Neuronal stem cell (in vitro differentiated cells): ENCODE data around the gene TCF15.
A peak's percentile ranks its signal among the peaks of the same experiment; 100 is the strongest.

Experiments
- DNase-seq: peaks from one replicate; pipeline ENCODE4 v3.0.0-alpha.2; 2013; ENCODE audit warnings: low spot score
- H2AFZ ChIP-seq: one replicate; pipeline ENCODE4 v1.6.1; 2013; ENCODE audit warnings: mild to moderate bottlenecking, low read length, inconsistent platforms
- H2AK5ac ChIP-seq: 2 replicates; pipeline ENCODE4 v1.6.1; 2013; ENCODE audit warnings: low read depth, mild to moderate bottlenecking, inconsistent platforms, low read length, moderate library complexity, mixed read lengths
- H2BK120ac ChIP-seq: 2 replicates; pipeline ENCODE4 v1.6.1; 2013; ENCODE audit warnings: low read depth, mild to moderate bottlenecking, inconsistent platforms, low read length, moderate library complexity, mixed read lengths
- H2BK12ac ChIP-seq: one replicate; pipeline ENCODE4 v1.6.1; 2013; ENCODE audit warnings: low read length, inconsistent platforms
- H2BK15ac ChIP-seq: 2 replicates; pipeline ENCODE4 v1.6.1; 2013; ENCODE audit warnings: mild to moderate bottlenecking, low read length, inconsistent platforms, mixed read lengths
- H2BK5ac ChIP-seq: one replicate; pipeline ENCODE4 v1.6.1; 2013; ENCODE audit warnings: inconsistent platforms, mild to moderate bottlenecking, low read length, moderate library complexity
- H3K14ac ChIP-seq: one replicate; pipeline ENCODE4 v1.6.1; 2013; ENCODE audit warnings: low read length, inconsistent platforms
- H3K18ac ChIP-seq: 2 replicates; pipeline ENCODE4 v1.6.1; 2013; ENCODE audit warnings: low read length, inconsistent platforms
- H3K23ac ChIP-seq: 2 replicates; pipeline ENCODE4 v1.6.1; 2013; ENCODE audit warnings: low read depth, mild to moderate bottlenecking, mixed read lengths, low read length, inconsistent platforms; ENCODE audit not compliant: poor library complexity
- H3K27ac ChIP-seq: replicated peaks from 3 replicates; pipeline ENCODE4 v1.5.1; 2013; ENCODE audit warnings: low read length, inconsistent platforms
- H3K27me3 ChIP-seq, 3 experiments: 2 replicates each; pipeline ENCODE4 v1.6.1; 2013; ENCODE audit warnings: low read length in 3 of 3, mild to moderate bottlenecking in 2 of 3, inconsistent platforms in 1 of 3, low read depth in 1 of 3, mixed read lengths in 1 of 3, moderate library complexity in 1 of 3; ENCODE audit not compliant: control insufficient read depth in 3 of 3, insufficient read depth in 3 of 3
- H3K36me3 ChIP-seq, 2 donors: replicated peaks in 1 of 2; 2 replicates each; pipeline ENCODE4 v1.6.1; 2013; ENCODE audit warnings: low read length in 2 of 2; ENCODE audit not compliant: control insufficient read depth in 2 of 2, insufficient read depth in 2 of 2
- H3K4ac ChIP-seq: 2 replicates; pipeline ENCODE4 v1.6.1; 2013; ENCODE audit warnings: inconsistent platforms, mild to moderate bottlenecking, low read length, moderate library complexity
- H3K4me1 ChIP-seq, 2 donors: 1 replicate in 1 of 2; 2 replicates in 1 of 2; pipeline ENCODE4 v1.6.1; 2013; ENCODE audit warnings: low read length in 2 of 2, low read depth in 1 of 2; ENCODE audit not compliant: control insufficient read depth in 2 of 2, insufficient read depth in 1 of 2
- H3K4me2 ChIP-seq: one replicate; pipeline ENCODE4 v1.6.1; 2013; ENCODE audit warnings: mild to moderate bottlenecking, low read length, inconsistent platforms; ENCODE audit not compliant: insufficient read depth, poor library complexity, severe bottlenecking
- H3K4me3 ChIP-seq, 2 donors: 2 replicates each; pipeline ENCODE4 v1.5.1; 2013; ENCODE audit warnings: low read length in 2 of 2, mild to moderate bottlenecking in 2 of 2, inconsistent platforms in 1 of 2, moderate library complexity in 1 of 2
- H3K79me1 ChIP-seq: one replicate; pipeline ENCODE4 v1.6.1; 2013; ENCODE audit warnings: low read depth, mild to moderate bottlenecking, inconsistent platforms, low read length, moderate library complexity
- H3K9ac ChIP-seq: one replicate; pipeline ENCODE4 v1.6.1; 2013; ENCODE audit warnings: mild to moderate bottlenecking, low read depth, low read length, inconsistent platforms; ENCODE audit not compliant: poor library complexity
- H3K9me3 ChIP-seq, 2 donors: replicated peaks in 1 of 2; 2 replicates each; pipeline versions ENCODE3 to v1.6.1; 2013; ENCODE audit warnings: low read length in 2 of 2, mild to moderate bottlenecking in 2 of 2, inconsistent platforms in 1 of 2, low read depth in 1 of 2, mixed read lengths in 1 of 2, moderate library complexity in 1 of 2; ENCODE audit not compliant: control insufficient read depth in 2 of 2, insufficient read depth in 1 of 2
- H4K8ac ChIP-seq: one replicate; pipeline ENCODE4 v1.6.1; 2013; ENCODE audit warnings: low read depth, mild to moderate bottlenecking, inconsistent platforms, low read length, moderate library complexity
- H4K91ac ChIP-seq: one replicate; pipeline ENCODE4 v1.6.1; 2013; ENCODE audit warnings: low read length, low read depth, mild to moderate bottlenecking, inconsistent platforms; ENCODE audit not compliant: poor library complexity
- WGBS, 2 donors: extraction: QIAGEN DNeasy Blood & Tissue Kit; methylation state at CpG; one replicate each; pipeline ENCODE4 v1.1.7; 2013; ENCODE audit warnings: missing lambda C conversion rate in 2 of 2, mixed read lengths in 1 of 2; ENCODE audit not compliant: insufficient read length in 2 of 2, insufficient replicate concordance in 1 of 2; ENCODE audit errors: extremely low coverage in 2 of 2; 5-methylcytosine and 5-hydroxymethylcytosine counted together

Gene TCF15

GRCh38 chr20:609371-609964, 641 bp downstream of the TCF15 start:
- Histone ChIP-seq H2BK15ac (peak overlapping the region; percentile 24), H3K23ac (peak overlapping the region; percentile 48), H2AK5ac (no peak overlapping the region), H3K79me1 (no peaks in the 10 kb centered on the region), H2BK12ac (no peak overlapping the region), H3K27me3 (peaks cover 4 to 90% (median 30%) of the 10 kb centered on the region in 3 experiments), H3K9me3 (no peaks in the 10 kb centered on the region), H3K4me3 (peak overlapping the region in 1 of 2 donors; percentile 87), H3K36me3 (no peaks in the 10 kb centered on the region), H3K4ac (no peak overlapping the region), H2AFZ (no peak overlapping the region), H2BK5ac (no peak overlapping the region), H3K14ac (peak overlapping the region; percentile 96), H3K4me2 (peak overlapping the region; percentile 68), H3K4me1 (peaks cover 2 to 6% of the 10 kb centered on the region in 2 donors), H3K18ac (peak overlapping the region; percentile 50), H3K27ac (no peak overlapping the region), H4K91ac (no peak overlapping the region), H4K8ac (no peak overlapping the region), H3K9ac (peak overlapping the region; percentile 86), H2BK120ac (no peak overlapping the region)
- no peak for DNase-seq
- WGBS, 2 donors = no CpG with 5 or more reads among the region's 54 CpGs

- Histone ChIP-seq H3K4ac (no peak overlapping the region), H3K4me2 (no peak overlapping the region), H2AK5ac (peak overlapping the region; percentile 15), H3K4me3 (peak overlapping the region in 1 of 2 donors; percentile 87), H2BK15ac (no peak overlapping the region), H3K23ac (no peak overlapping the region), H3K18ac (no peak overlapping the region), H2BK12ac (no peak overlapping the region), H3K14ac (no peak overlapping the region), H3K9ac (no peak overlapping the region), H2BK5ac (no peak overlapping the region), H4K8ac (no peak overlapping the region), H3K79me1 (no peaks in the 10 kb centered on the region), H4K91ac (no peak overlapping the region), H3K36me3 (no peaks in the 10 kb centered on the region), H2BK120ac (no peak overlapping the region), H3K27me3 (peaks cover 4 to 93% (median 30%) of the 10 kb centered on the region in 3 experiments), H3K27ac (no peak overlapping the region), H3K9me3 (no peaks in the 10 kb centered on the region), H3K4me1 (peaks cover 6% of the 10 kb centered on the region in 2 donors), H2AFZ (no peak overlapping the region)
- WGBS, 2 donors = no CpG with 5 or more reads among the region's 8 CpGs
- no peak for DNase-seq
These were observed 1.1 kb downstream of the TCF15 start for GRCh38 chr20:608970-609369.

- Histone ChIP-seq H3K9ac (no peak overlapping the region), H2BK120ac (no peak overlapping the region), H2AK5ac (peak overlapping the region; percentile 22), H3K4ac (no peak overlapping the region), H3K4me2 (no peak overlapping the region), H2AFZ (no peak overlapping the region), H4K8ac (no peak overlapping the region), H3K4me1 (peaks cover 6% of the 10 kb centered on the region in 2 donors), H3K4me3 (no peak overlapping the region), H3K36me3 (no peaks in the 10 kb centered on the region), H3K23ac (no peak overlapping the region), H3K27ac (no peak overlapping the region), H3K14ac (no peak overlapping the region), H3K9me3 (no peaks in the 10 kb centered on the region), H3K18ac (no peak overlapping the region), H2BK5ac (no peak overlapping the region), H2BK12ac (no peak overlapping the region), H3K79me1 (no peaks in the 10 kb centered on the region), H3K27me3 (peaks cover 4 to 86% (median 26%) of the 10 kb centered on the region in 3 experiments), H2BK15ac (no peak overlapping the region), H4K91ac (no peak overlapping the region)
- WGBS, 2 donors = no CpG with 5 or more reads among the region's 6 CpGs
- no peak for DNase-seq
These were observed 2.6 kb downstream of the TCF15 start for GRCh38 chr20:607476-607875.

- Histone ChIP-seq H3K9me3 (no peaks in the 10 kb centered on the region), H3K9ac (no peak overlapping the region), H3K18ac (no peak overlapping the region), H4K8ac (no peak overlapping the region), H3K4me2 (no peak overlapping the region), H2BK12ac (no peak overlapping the region), H4K91ac (no peak overlapping the region), H3K14ac (no peak overlapping the region), H3K27ac (no peak overlapping the region), H3K23ac (no peak overlapping the region), H2BK120ac (no peak overlapping the region), H2BK15ac (no peak overlapping the region), H3K4ac (no peak overlapping the region), H2AK5ac (no peak overlapping the region), H3K4me1 (peaks cover 6% of the 10 kb centered on the region in 2 donors), H3K79me1 (no peaks in the 10 kb centered on the region), H2AFZ (no peak overlapping the region), H2BK5ac (no peak overlapping the region), H3K27me3 (peaks cover 4 to 66% (median 17%) of the 10 kb centered on the region in 3 experiments), H3K4me3 (no peak overlapping the region), H3K36me3 (no peaks in the 10 kb centered on the region)
- WGBS, 2 donors = no CpG with 5 or more reads among the region's 5 CpGs
- DNase-seq = no peak
These were observed 4.9 kb downstream of the TCF15 start for GRCh38 chr20:605237-605636.
